H9 (cell line): Measurements from ENCODE around the gene BTG4. TPM values are rescaled to one million over a fixed set of nuclear protein-coding genes. Genes with fewer than 3 reads are reported as not detected.

Experiments
- DNase-seq: peaks from one replicate; pipeline ENCODE4 v3.0.0-alpha.2; 2017
- H2AFZ ChIP-seq: one replicate; pipeline ENCODE4 v1.6.1; 2013; ENCODE audit warnings: mild to moderate bottlenecking, low read length, control low read depth, moderate library complexity
- H2AK5ac ChIP-seq: 2 replicates; pipeline ENCODE4 v1.6.1; 2013; ENCODE audit warnings: low read length, control low read depth, mixed read lengths; ENCODE audit not compliant: insufficient read length
- H2BK120ac ChIP-seq: one replicate; pipeline ENCODE4 v1.6.1; 2013; ENCODE audit warnings: low read depth, mild to moderate bottlenecking, low read length, control low read depth, inconsistent platforms; ENCODE audit not compliant: poor library complexity, severe bottlenecking
- H2BK12ac ChIP-seq: 2 replicates; pipeline ENCODE4 v1.6.1; 2013; ENCODE audit warnings: low read length, control low read depth, mixed read lengths, low read depth; ENCODE audit not compliant: insufficient read length
- H2BK15ac ChIP-seq: 2 replicates; pipeline ENCODE4 v1.6.1; 2013; ENCODE audit warnings: low read depth, low read length, control low read depth
- H2BK20ac ChIP-seq: one replicate; pipeline ENCODE4 v1.6.1; 2013; ENCODE audit warnings: low read depth, mild to moderate bottlenecking, low read length, control low read depth, inconsistent platforms; ENCODE audit not compliant: poor library complexity, severe bottlenecking
- H2BK5ac ChIP-seq: 2 replicates; pipeline ENCODE4 v1.6.1; 2013; ENCODE audit warnings: low read length, control low read depth, mixed read lengths; ENCODE audit not compliant: insufficient read length
- H3K14ac ChIP-seq: 2 replicates; pipeline ENCODE4 v1.6.1; 2013; ENCODE audit warnings: low read length, control low read depth; ENCODE audit not compliant: insufficient read depth
- H3K18ac ChIP-seq: 2 replicates; pipeline ENCODE4 v1.6.1; 2013; ENCODE audit warnings: low read depth, mild to moderate bottlenecking, mixed read lengths, low read length, control low read depth; ENCODE audit not compliant: insufficient read length
- H3K23ac ChIP-seq: 2 replicates; pipeline ENCODE4 v1.6.1; 2013; ENCODE audit warnings: low read length, control low read depth, mixed read lengths, low read depth; ENCODE audit not compliant: insufficient read length
- H3K23me2 ChIP-seq: 2 replicates; pipeline ENCODE4 v1.6.1; 2013; ENCODE audit warnings: low read depth, mild to moderate bottlenecking, mixed read lengths, low read length, control low read depth; ENCODE audit not compliant: insufficient read length, poor library complexity, severe bottlenecking
- H3K27ac ChIP-seq: 2 replicates; pipeline ENCODE4 v1.5.1; 2013; ENCODE audit warnings: low read length, control low read depth, mixed read lengths, low read depth; ENCODE audit not compliant: insufficient read length
- H3K27me3 ChIP-seq: 2 replicates; pipeline ENCODE4 v1.6.1; 2013; ENCODE audit warnings: low read length, control low read depth, inconsistent platforms; ENCODE audit not compliant: insufficient read depth
- H3K4ac ChIP-seq: 2 replicates; pipeline ENCODE4 v1.6.1; 2013; ENCODE audit warnings: low read depth, mild to moderate bottlenecking, control low read depth, inconsistent platforms, low read length, moderate library complexity
- H3K4me1 ChIP-seq: 2 replicates; pipeline ENCODE4 v1.6.1; 2013; ENCODE audit warnings: low read length, control low read depth, inconsistent platforms; ENCODE audit not compliant: insufficient read depth
- H3K4me2 ChIP-seq: 2 replicates; pipeline ENCODE4 v1.6.1; 2013; ENCODE audit warnings: low read length, control low read depth, mixed read lengths; ENCODE audit not compliant: insufficient read length, insufficient read depth
- H3K56ac ChIP-seq: 2 replicates; pipeline ENCODE4 v1.6.1; 2013; ENCODE audit warnings: low read depth, mild to moderate bottlenecking, mixed read lengths, low read length, control low read depth; ENCODE audit not compliant: insufficient read length
- H3K79me1 ChIP-seq: 2 replicates; pipeline ENCODE4 v1.6.1; 2013; ENCODE audit warnings: low read depth, mild to moderate bottlenecking, moderate library complexity, low read length, control low read depth, inconsistent platforms; ENCODE audit not compliant: insufficient read depth, poor library complexity, severe bottlenecking
- H3K79me2 ChIP-seq: 2 replicates; pipeline ENCODE4 v1.6.1; 2013; ENCODE audit warnings: low read length, control low read depth, inconsistent platforms; ENCODE audit not compliant: insufficient read depth
- H3K9ac ChIP-seq: 2 replicates; pipeline ENCODE4 v1.6.1; 2013; ENCODE audit warnings: low read length, control low read depth, mixed read lengths; ENCODE audit not compliant: insufficient read length; ENCODE audit errors: extremely low read depth
- H3K9me3 ChIP-seq: one replicate; pipeline ENCODE4 v1.6.1; 2013; ENCODE audit warnings: low read depth, low read length, inconsistent platforms; ENCODE audit not compliant: control insufficient read depth
- H3T11ph ChIP-seq: one replicate; pipeline ENCODE4 v1.6.1; 2013; ENCODE audit warnings: mild to moderate bottlenecking, low read length, control low read depth, inconsistent platforms
- H4K20me1 ChIP-seq: one replicate; pipeline ENCODE4 v1.6.1; 2013; ENCODE audit not compliant: control insufficient read depth, insufficient read length, insufficient read depth
- H4K5ac ChIP-seq: 2 replicates; pipeline ENCODE4 v1.6.1; 2013; ENCODE audit warnings: low read depth, mild to moderate bottlenecking, mixed read lengths, low read length, control low read depth; ENCODE audit not compliant: insufficient read length
- H4K8ac ChIP-seq: replicated peaks from 2 replicates; pipeline ENCODE4 v1.6.1; 2013; ENCODE audit warnings: low read length, control low read depth, mixed read lengths, low read depth; ENCODE audit not compliant: insufficient read length
- H4K91ac ChIP-seq: 2 replicates; pipeline ENCODE4 v1.6.1; 2013; ENCODE audit warnings: low read depth, mild to moderate bottlenecking, moderate library complexity, mixed read lengths, low read length, control low read depth; ENCODE audit not compliant: insufficient read length
- H3K27ac Mint-ChIP-seq, 3 experiments: 2 replicates in 2 of 3; 3 replicates in 1 of 3; pipeline ENCODE4 v1.8.0; 2020 to 2021; ENCODE audit warnings: mixed read lengths in 3 of 3, mild to moderate bottlenecking in 1 of 3, moderate library complexity in 1 of 3
- H3K27me3 Mint-ChIP-seq: 2 replicates; pipeline ENCODE4 v1.8.0; 2021; ENCODE audit warnings: low read depth, mild to moderate bottlenecking, moderate library complexity, mixed read lengths
- H3K36me3 Mint-ChIP-seq, 3 experiments: 2 replicates in 2 of 3; 3 replicates in 1 of 3; pipeline ENCODE4 v1.8.0; 2020 to 2021; ENCODE audit warnings: low read depth in 3 of 3, mixed read lengths in 3 of 3; ENCODE audit not compliant: insufficient read depth in 1 of 3
- H3K4me1 Mint-ChIP-seq, 2 experiments: 2 replicates each; pipeline ENCODE4 v1.8.0; 2020; ENCODE audit warnings: mixed read lengths in 2 of 2
- H3K4me3 Mint-ChIP-seq, 2 experiments: 2 replicates in 1 of 2; 3 replicates in 1 of 2; pipeline ENCODE4 v1.8.0; 2020 to 2021; ENCODE audit warnings: mild to moderate bottlenecking in 2 of 2, mixed read lengths in 2 of 2, moderate library complexity in 1 of 2
- H3K9me3 Mint-ChIP-seq, 2 experiments: 2 replicates in 1 of 2; 3 replicates in 1 of 2; pipeline ENCODE4 v1.8.0; 2020; ENCODE audit warnings: mild to moderate bottlenecking in 2 of 2, mixed read lengths in 2 of 2, moderate library complexity in 1 of 2
- CTCF ChIP-seq: fragments of 200-600 bp; sonication (generic); conservative IDR thresholded peaks from 3 replicates; pipeline ENCODE4 v1.8.0; 2021; ENCODE audit warnings: antibody characterized with exemption, mild to moderate bottlenecking
- WGBS: extraction: QIAGEN DNeasy Blood & Tissue Kit; methylation state at CpG from one replicate; pipeline ENCODE4 v1.1.7; 2013; ENCODE audit warnings: missing lambda C conversion rate, low lambda C conversion rate, mixed read lengths; ENCODE audit not compliant: insufficient read length; ENCODE audit errors: extremely low coverage; 5-methylcytosine and 5-hydroxymethylcytosine counted together
- total RNA-seq: library from RNA; stranded (reverse); gene quantifications from 2 replicates; pipeline ENCODE4 v1.2.1, GENCODE V29; 2021

BTG4 gene
- total RNA-seq, 1 experiment from 2014 or later: not detected

- Histone ChIP-seq H3K79me2 (no peaks in the 10 kb centered on the region), H3K56ac (no peak overlapping the region), H4K20me1 (no peaks in the 10 kb centered on the region), H3K27me3 (no peaks in the 10 kb centered on the region), H3K23me2 (no peaks in the 10 kb centered on the region), H4K8ac (no peak overlapping the region), H2BK12ac (no peak overlapping the region), H3K23ac (no peak overlapping the region), H4K5ac (no peak overlapping the region), H3K4me2 (no peak overlapping the region), H2BK15ac (no peak overlapping the region), H3K4me1 (no peaks in the 10 kb centered on the region), H4K91ac (no peak overlapping the region), H3K79me1 (no peaks in the 10 kb centered on the region), H2AK5ac (no peak overlapping the region), H2BK5ac (no peak overlapping the region), H3K9ac (no peak overlapping the region), H3T11ph (no peak overlapping the region), H3K14ac (no peak overlapping the region), H3K18ac (no peak overlapping the region), H3K27ac (no peak overlapping the region), H3K9me3 (no peaks in the 10 kb centered on the region), H3K4ac (no peak overlapping the region), H2AFZ (no peak overlapping the region), H2BK120ac (no peak overlapping the region), H2BK20ac (no peak overlapping the region)
- peaks cover 4% of the 10 kb centered on the region; the same call in 1 of the 2 replicates for H3K27me3 Mint-ChIP-seq
- H3K9me3 Mint-ChIP-seq: peaks cover 0 to 3% of the 10 kb centered on the region in 2 experiments; a peak in 1 of 5 replicates
- no peaks in the 10 kb centered on the region for H3K4me1 Mint-ChIP-seq
- DNase-seq: no peak
- no peak overlapping the region for H3K27ac Mint-ChIP-seq
- WGBS: no CpG with 5 or more reads among the region's 1 CpG
- H3K36me3 Mint-ChIP-seq: no peaks in the 10 kb centered on the region
- no peak overlapping the region for H3K4me3 Mint-ChIP-seq
- TF ChIP-seq CTCF: peak; percentile 27; the same call in 2 of the 3 replicates
Measured at GRCh38 chr11:111479666-111480065, 32.5 kb downstream of the BTG4 start.
